ENCODE data around the gene PLCB1. TPM values are rescaled to one million over a fixed set of nuclear protein-coding genes. Genes with fewer than 3 reads are reported as not detected.

PLCB1 gene
- total and polyA plus RNA-seq, 2 experiments from 2014 or later, result 14.9 to 20.7 TPM

GRCh38 chr20:8231038-8231437 is 99.0 kb downstream of the PLCB1 start:
- no peaks in the 10 kb centered on the region for H3F3A ChIP-seq (replicated peaks; ENCODE audit: low read depth)
- H3K27me3 Mint-ChIP-seq (ENCODE audit: insufficient read depth, low read depth, poor library complexity), result no peaks in the 10 kb centered on the region
- no peaks in the 10 kb centered on the region for H3K36me3 Mint-ChIP-seq (ENCODE audit: low read depth)
- H3K27ac ChIP-seq (ENCODE audit: low read depth), result no peak overlapping the region
- no peaks in the 10 kb centered on the region for H3K9me2 ChIP-seq (ENCODE audit: insufficient read depth)
- TF ChIP-seq ZNF462 (CRISPR knock-in tag; IDR thresholded peaks at IDR 0.05) (no peak), POLR2AphosphoS5 (IDR thresholded peaks at IDR 0.05; ENCODE audit: low read depth) (no peak), NANOG (IDR thresholded peaks at IDR 0.05; ENCODE audit: borderline replicate concordance) (no peak)
- H4K20me1 ChIP-seq (replicated peaks; ENCODE audit: insufficient read depth), result 0 out of 2 replicates have a peak, but pooled peaks cover 3% of the 10 kb centered on the region
- H3K27ac Mint-ChIP-seq, result no peak overlapping the region
- no peak for DNase-seq (ENCODE audit: low spot score)
- no peaks in the 10 kb centered on the region for H3K9me3 Mint-ChIP-seq
- no peak overlapping the region for H3K4me3 Mint-ChIP-seq
- H3K79me2 ChIP-seq (replicated peaks; ENCODE audit: insufficient read depth), result no peaks in the 10 kb centered on the region
- no peak overlapping the region for H3K4me3 ChIP-seq
- H3K36me3 ChIP-seq (ENCODE audit: insufficient read depth), result no peaks in the 10 kb centered on the region
- peaks cover 8% of the 10 kb centered on the region for H3K4me1 Mint-ChIP-seq
- no peak overlapping the region for H2AFZ ChIP-seq
- no peak for ATAC-seq
- no peaks in the 10 kb centered on the region for H3K27me3 ChIP-seq (ENCODE audit: insufficient read depth)
- H3K4me1 ChIP-seq (ENCODE audit: insufficient read depth), result no peaks in the 10 kb centered on the region
- H3K4me2 ChIP-seq, result no peak overlapping the region

DNA sequence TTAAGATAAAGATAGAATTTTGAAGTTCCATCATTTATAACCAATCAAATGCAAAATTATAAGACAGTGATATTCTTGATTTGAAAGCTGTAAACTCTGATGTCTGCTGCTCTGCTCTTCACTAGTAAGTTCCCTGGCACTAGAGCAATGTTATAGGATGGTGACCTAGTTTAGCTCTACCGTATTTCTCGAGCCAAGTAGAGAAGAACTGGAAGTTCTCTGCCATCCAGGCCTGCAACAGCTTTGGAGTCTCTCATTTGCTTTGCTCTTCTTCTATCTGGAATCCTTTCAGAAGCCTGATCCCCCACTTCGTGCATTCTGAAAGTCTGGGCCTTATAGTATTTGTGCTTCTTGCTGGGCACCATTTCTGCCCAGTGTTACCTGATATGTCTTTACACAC is 100.3 kb downstream of the PLCB1 start:
- Mint-ChIP-seq H3K27me3 (ENCODE audit: insufficient read depth, low read depth, poor library complexity) (no peaks in the 10 kb centered on the region), H3K27ac (no peak overlapping the region), H3K9me3 (no peaks in the 10 kb centered on the region), H3K36me3 (ENCODE audit: low read depth) (no peaks in the 10 kb centered on the region), H3K4me3 (no peak overlapping the region), H3K4me1 (peaks cover 5% of the 10 kb centered on the region)
- Histone ChIP-seq H3K36me3 (ENCODE audit: insufficient read depth) (no peaks in the 10 kb centered on the region), H3K4me1 (ENCODE audit: insufficient read depth) (no peaks in the 10 kb centered on the region), H3K4me3 (no peak overlapping the region), H4K20me1 (replicated peaks; ENCODE audit: insufficient read depth) (0 out of 2 replicates have a peak, but pooled peaks cover 3% of the 10 kb centered on the region), H3K9me2 (ENCODE audit: insufficient read depth) (no peaks in the 10 kb centered on the region), H2AFZ (no peak overlapping the region), H3K27me3 (ENCODE audit: insufficient read depth) (no peaks in the 10 kb centered on the region), H3K4me2 (no peak overlapping the region), H3K79me2 (replicated peaks; ENCODE audit: insufficient read depth) (no peaks in the 10 kb centered on the region), H3F3A (replicated peaks; ENCODE audit: low read depth) (no peaks in the 10 kb centered on the region), H3K27ac (ENCODE audit: low read depth) (no peak overlapping the region)
- ATAC-seq, result no peak
- DNase-seq (ENCODE audit: low spot score), result no peak
- TF ChIP-seq EZH2phosphoT487 (IDR thresholded peaks at IDR 0.05; ENCODE audit: unreplicated experiment), result no peak
- TF ChIP-seq, protein P1, sequence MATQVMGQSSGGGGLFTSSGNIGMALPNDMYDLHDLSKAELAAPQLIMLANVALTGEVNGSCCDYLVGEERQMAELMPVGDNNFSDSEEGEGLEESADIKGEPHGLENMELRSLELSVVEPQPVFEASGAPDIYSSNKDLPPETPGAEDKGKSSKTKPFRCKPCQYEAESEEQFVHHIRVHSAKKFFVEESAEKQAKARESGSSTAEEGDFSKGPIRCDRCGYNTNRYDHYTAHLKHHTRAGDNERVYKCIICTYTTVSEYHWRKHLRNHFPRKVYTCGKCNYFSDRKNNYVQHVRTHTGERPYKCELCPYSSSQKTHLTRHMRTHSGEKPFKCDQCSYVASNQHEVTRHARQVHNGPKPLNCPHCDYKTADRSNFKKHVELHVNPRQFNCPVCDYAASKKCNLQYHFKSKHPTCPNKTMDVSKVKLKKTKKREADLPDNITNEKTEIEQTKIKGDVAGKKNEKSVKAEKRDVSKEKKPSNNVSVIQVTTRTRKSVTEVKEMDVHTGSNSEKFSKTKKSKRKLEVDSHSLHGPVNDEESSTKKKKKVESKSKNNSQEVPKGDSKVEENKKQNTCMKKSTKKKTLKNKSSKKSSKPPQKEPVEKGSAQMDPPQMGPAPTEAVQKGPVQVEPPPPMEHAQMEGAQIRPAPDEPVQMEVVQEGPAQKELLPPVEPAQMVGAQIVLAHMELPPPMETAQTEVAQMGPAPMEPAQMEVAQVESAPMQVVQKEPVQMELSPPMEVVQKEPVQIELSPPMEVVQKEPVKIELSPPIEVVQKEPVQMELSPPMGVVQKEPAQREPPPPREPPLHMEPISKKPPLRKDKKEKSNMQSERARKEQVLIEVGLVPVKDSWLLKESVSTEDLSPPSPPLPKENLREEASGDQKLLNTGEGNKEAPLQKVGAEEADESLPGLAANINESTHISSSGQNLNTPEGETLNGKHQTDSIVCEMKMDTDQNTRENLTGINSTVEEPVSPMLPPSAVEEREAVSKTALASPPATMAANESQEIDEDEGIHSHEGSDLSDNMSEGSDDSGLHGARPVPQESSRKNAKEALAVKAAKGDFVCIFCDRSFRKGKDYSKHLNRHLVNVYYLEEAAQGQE (IDR thresholded peaks at IDR 0.05; ENCODE audit: unreplicated experiment), result no peak
- TF ChIP-seq, protein P2, sequence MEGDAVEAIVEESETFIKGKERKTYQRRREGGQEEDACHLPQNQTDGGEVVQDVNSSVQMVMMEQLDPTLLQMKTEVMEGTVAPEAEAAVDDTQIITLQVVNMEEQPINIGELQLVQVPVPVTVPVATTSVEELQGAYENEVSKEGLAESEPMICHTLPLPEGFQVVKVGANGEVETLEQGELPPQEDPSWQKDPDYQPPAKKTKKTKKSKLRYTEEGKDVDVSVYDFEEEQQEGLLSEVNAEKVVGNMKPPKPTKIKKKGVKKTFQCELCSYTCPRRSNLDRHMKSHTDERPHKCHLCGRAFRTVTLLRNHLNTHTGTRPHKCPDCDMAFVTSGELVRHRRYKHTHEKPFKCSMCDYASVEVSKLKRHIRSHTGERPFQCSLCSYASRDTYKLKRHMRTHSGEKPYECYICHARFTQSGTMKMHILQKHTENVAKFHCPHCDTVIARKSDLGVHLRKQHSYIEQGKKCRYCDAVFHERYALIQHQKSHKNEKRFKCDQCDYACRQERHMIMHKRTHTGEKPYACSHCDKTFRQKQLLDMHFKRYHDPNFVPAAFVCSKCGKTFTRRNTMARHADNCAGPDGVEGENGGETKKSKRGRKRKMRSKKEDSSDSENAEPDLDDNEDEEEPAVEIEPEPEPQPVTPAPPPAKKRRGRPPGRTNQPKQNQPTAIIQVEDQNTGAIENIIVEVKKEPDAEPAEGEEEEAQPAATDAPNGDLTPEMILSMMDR (conservative IDR thresholded peaks at IDR 0.05; ENCODE audit: low read depth in 2 of 2), result no peak
